ENCODE results near the gene TBC1D22B. TPM values are rescaled to one million over a fixed set of nuclear protein-coding genes. Genes with fewer than 3 reads are reported as not detected.

The TBC1D22B gene
- total RNA-seq, 1 experiment from 2014 or later: 13.5 TPM

GRCh38 chr6:37359039-37359438 lies 101.5 kb downstream of the TBC1D22B start:
- no peak overlapping the region for H3K27ac ChIP-seq (ENCODE audit: low read depth, low read length, poor library complexity, severe bottlenecking)
- no TSS peak for BruUV-seq (replicated peaks)
- peaks cover 9% of the 10 kb centered on the region for H3K4me1 ChIP-seq (ENCODE audit: insufficient read depth, low read length, poor library complexity, severe bottlenecking)
- H3K9me3 ChIP-seq (ENCODE audit: low read depth, low read length, poor library complexity, severe bottlenecking): no peaks in the 10 kb centered on the region
- intact Hi-C loops (cut with micrococcal nuclease; ENCODE audit: unreplicated experiment): no loop called here
- H3K4me3 ChIP-seq (ENCODE audit: low read depth, low read length, poor library complexity, severe bottlenecking): no peak overlapping the region
- CTCF ChIA-PET: no interaction called here
- TF ChIP-seq CTCF (conservative IDR thresholded peaks at IDR 0.05; ENCODE audit: low read depth, low read length) (no peak), EZH2 (IDR thresholded peaks at IDR 0.05; ENCODE audit: borderline replicate concordance, low read depth, low read length, poor library complexity, severe bottlenecking) (no peak)
- DNase-seq (ENCODE audit: low spot score): no peak
- H3K36me3 ChIP-seq (ENCODE audit: insufficient read depth, low read length, poor library complexity, severe bottlenecking): peaks cover 16% of the 10 kb centered on the region
- no peaks in the 10 kb centered on the region for H3K27me3 ChIP-seq (replicated peaks; ENCODE audit: insufficient read depth, low read depth, low read length, poor library complexity)
- POLR2A ChIA-PET (ENCODE audit: low non-redundant PET): no interaction called here

GRCh38 chr6:37362101-37362828 lies 104.7 kb downstream of the TBC1D22B start:
- no peak for DNase-seq (ENCODE audit: low spot score)
- TF ChIP-seq CTCF (conservative IDR thresholded peaks at IDR 0.05; ENCODE audit: low read depth, low read length) (no peak), EZH2 (IDR thresholded peaks at IDR 0.05; ENCODE audit: borderline replicate concordance, low read depth, low read length, poor library complexity, severe bottlenecking) (no peak)
- no peaks in the 10 kb centered on the region for H3K4me1 ChIP-seq (ENCODE audit: insufficient read depth, low read length, poor library complexity, severe bottlenecking)
- BruUV-seq (replicated peaks): no TSS peak
- no peak overlapping the region for H3K27ac ChIP-seq (ENCODE audit: low read depth, low read length, poor library complexity, severe bottlenecking)
- intact Hi-C loops (cut with micrococcal nuclease; ENCODE audit: unreplicated experiment): no loop called here
- H3K9me3 ChIP-seq (ENCODE audit: low read depth, low read length, poor library complexity, severe bottlenecking): no peaks in the 10 kb centered on the region
- no peak overlapping the region for H3K4me3 ChIP-seq (ENCODE audit: low read depth, low read length, poor library complexity, severe bottlenecking)
- peaks cover 16% of the 10 kb centered on the region for H3K36me3 ChIP-seq (ENCODE audit: insufficient read depth, low read length, poor library complexity, severe bottlenecking)
- H3K27me3 ChIP-seq (replicated peaks; ENCODE audit: insufficient read depth, low read depth, low read length, poor library complexity): no peaks in the 10 kb centered on the region
- CTCF ChIA-PET: interaction anchor here (0.5 kb wide), 1 partner anchor 55 kb away, joined by 3 read pairs; no protein-coding TSS in a partner anchor
- POLR2A ChIA-PET (ENCODE audit: low non-redundant PET): no interaction called here

- CTCF ChIA-PET: interaction anchor here (0.6 kb wide), 1 partner anchor 389 kb away, joined by 3 read pairs; no protein-coding TSS in a partner anchor
These were observed 108.2 kb downstream of the TBC1D22B start for GRCh38 chr6:37365791-37366190.

More at GRCh38 chr6:37365791-37366190, 108.2 kb downstream of the TBC1D22B start:
- TF ChIP-seq CTCF (conservative IDR thresholded peaks at IDR 0.05; ENCODE audit: low read depth, low read length) (peak; percentile 46), EZH2 (IDR thresholded peaks at IDR 0.05; ENCODE audit: borderline replicate concordance, low read depth, low read length, poor library complexity, severe bottlenecking) (no peak)
- H3K27me3 ChIP-seq (replicated peaks; ENCODE audit: insufficient read depth, low read depth, low read length, poor library complexity): no peaks in the 10 kb centered on the region
- POLR2A ChIA-PET (ENCODE audit: low non-redundant PET): interaction anchor here (0.6 kb wide), 1 partner anchor 600 kb away, joined by 4 read pairs; no protein-coding TSS in a partner anchor
- no peaks in the 10 kb centered on the region for H3K9me3 ChIP-seq (ENCODE audit: low read depth, low read length, poor library complexity, severe bottlenecking)
- peak; percentile 40 for DNase-seq (ENCODE audit: low spot score)
- intact Hi-C loops (cut with micrococcal nuclease; ENCODE audit: unreplicated experiment): no loop called here
- peaks cover 39% of the 10 kb centered on the region for H3K36me3 ChIP-seq (ENCODE audit: insufficient read depth, low read length, poor library complexity, severe bottlenecking)
- H3K27ac ChIP-seq (ENCODE audit: low read depth, low read length, poor library complexity, severe bottlenecking): no peak overlapping the region
- no peaks in the 10 kb centered on the region for H3K4me1 ChIP-seq (ENCODE audit: insufficient read depth, low read length, poor library complexity, severe bottlenecking)
- BruUV-seq (replicated peaks): no TSS peak
- no peak overlapping the region for H3K4me3 ChIP-seq (ENCODE audit: low read depth, low read length, poor library complexity, severe bottlenecking)

Data from A673 (cell line).